ENCODE results near the gene LMBRD2.

Gene LMBRD2

DNA sequence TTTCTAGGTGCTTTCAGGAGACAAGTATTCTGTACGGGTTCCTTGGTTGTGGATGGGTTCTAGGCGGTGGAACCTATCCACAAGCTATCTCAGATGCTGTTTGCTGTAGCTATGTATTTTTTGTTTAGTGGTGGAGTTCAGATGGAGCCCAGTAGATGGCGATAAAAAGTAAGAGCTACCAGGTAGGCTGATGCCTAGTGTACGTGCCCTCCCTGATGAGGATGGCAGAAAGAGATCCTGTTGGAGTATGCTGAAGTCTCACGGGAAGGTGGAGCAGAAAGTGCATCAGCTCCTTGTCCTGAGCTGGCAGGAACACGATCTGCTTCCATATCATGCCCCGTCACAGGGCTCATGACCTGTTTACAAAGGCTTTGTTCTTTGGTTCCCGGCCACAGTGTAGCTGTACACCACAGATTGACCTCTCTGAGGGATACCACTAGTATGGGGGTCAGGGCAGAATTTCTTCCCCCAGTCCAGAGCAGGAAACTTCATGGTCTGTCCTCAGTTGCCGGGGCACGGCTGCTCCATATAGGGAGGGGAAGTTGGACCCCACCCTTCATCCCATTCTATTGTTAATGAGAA lies 72.4 kb downstream of the LMBRD2 start:
- TF ChIP-seq ZFP3 (CRISPR knock-in tag; IDR thresholded peaks at IDR 0.05) (no peak), ZFP30 (CRISPR knock-in tag; IDR thresholded peaks at IDR 0.05) (no peak), ZNF70 (CRISPR knock-in tag; IDR thresholded peaks at IDR 0.05) (no peak), BACH2 (CRISPR knock-in tag; IDR thresholded peaks at IDR 0.05; ENCODE audit: borderline replicate concordance) (no peak), SNAI2 (CRISPR knock-in tag; IDR thresholded peaks at IDR 0.05) (no peak), CREB5 (CRISPR knock-in tag; IDR thresholded peaks at IDR 0.05; ENCODE audit: low read depth) (no peak), PATZ1 (CRISPR knock-in tag; IDR thresholded peaks at IDR 0.05; ENCODE audit: borderline replicate concordance) (no peak), TCF4 (CRISPR knock-in tag; IDR thresholded peaks at IDR 0.05; ENCODE audit: borderline replicate concordance) (no peak), POU6F1 (CRISPR knock-in tag; IDR thresholded peaks at IDR 0.05; ENCODE audit: borderline replicate concordance, low read depth) (no peak)
- peak; percentile 99 for ATAC-seq

GRCh38 chr5:36078430-36078829 lies 73.3 kb downstream of the LMBRD2 start:
- TF ChIP-seq OSR1 (CRISPR knock-in tag; IDR thresholded peaks at IDR 0.05) (no peak), ZFP30 (CRISPR knock-in tag; IDR thresholded peaks at IDR 0.05) (no peak), BACH2 (CRISPR knock-in tag; IDR thresholded peaks at IDR 0.05; ENCODE audit: borderline replicate concordance) (no peak), SNAI2 (CRISPR knock-in tag; IDR thresholded peaks at IDR 0.05) (no peak), ZFP3 (CRISPR knock-in tag; IDR thresholded peaks at IDR 0.05) (no peak), PATZ1 (CRISPR knock-in tag; IDR thresholded peaks at IDR 0.05; ENCODE audit: borderline replicate concordance) (no peak), ESRRG (CRISPR knock-in tag; IDR thresholded peaks at IDR 0.05) (no peak)
- TF ChIP-seq, protein P1, sequence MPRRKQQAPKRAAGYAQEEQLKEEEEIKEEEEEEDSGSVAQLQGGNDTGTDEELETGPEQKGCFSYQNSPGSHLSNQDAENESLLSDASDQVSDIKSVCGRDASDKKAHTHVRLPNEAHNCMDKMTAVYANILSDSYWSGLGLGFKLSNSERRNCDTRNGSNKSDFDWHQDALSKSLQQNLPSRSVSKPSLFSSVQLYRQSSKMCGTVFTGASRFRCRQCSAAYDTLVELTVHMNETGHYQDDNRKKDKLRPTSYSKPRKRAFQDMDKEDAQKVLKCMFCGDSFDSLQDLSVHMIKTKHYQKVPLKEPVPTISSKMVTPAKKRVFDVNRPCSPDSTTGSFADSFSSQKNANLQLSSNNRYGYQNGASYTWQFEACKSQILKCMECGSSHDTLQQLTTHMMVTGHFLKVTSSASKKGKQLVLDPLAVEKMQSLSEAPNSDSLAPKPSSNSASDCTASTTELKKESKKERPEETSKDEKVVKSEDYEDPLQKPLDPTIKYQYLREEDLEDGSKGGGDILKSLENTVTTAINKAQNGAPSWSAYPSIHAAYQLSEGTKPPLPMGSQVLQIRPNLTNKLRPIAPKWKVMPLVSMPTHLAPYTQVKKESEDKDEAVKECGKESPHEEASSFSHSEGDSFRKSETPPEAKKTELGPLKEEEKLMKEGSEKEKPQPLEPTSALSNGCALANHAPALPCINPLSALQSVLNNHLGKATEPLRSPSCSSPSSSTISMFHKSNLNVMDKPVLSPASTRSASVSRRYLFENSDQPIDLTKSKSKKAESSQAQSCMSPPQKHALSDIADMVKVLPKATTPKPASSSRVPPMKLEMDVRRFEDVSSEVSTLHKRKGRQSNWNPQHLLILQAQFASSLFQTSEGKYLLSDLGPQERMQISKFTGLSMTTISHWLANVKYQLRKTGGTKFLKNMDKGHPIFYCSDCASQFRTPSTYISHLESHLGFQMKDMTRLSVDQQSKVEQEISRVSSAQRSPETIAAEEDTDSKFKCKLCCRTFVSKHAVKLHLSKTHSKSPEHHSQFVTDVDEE (CRISPR knock-in tag; IDR thresholded peaks at IDR 0.05) = no peak
- ATAC-seq = no peak

GRCh38 chr5:36073595-36074216 lies 78.0 kb downstream of the LMBRD2 start:
- no peak for TF ChIP-seq ARNTL (CRISPR knock-in tag; IDR thresholded peaks at IDR 0.05; ENCODE audit: borderline replicate concordance, low read depth)
- no peak for TF ChIP-seq GLIS3 (CRISPR knock-in tag; IDR thresholded peaks at IDR 0.05)
- no peak for TF ChIP-seq TCF4 (CRISPR knock-in tag; IDR thresholded peaks at IDR 0.05; ENCODE audit: borderline replicate concordance)
- TF ChIP-seq, protein P1 (CRISPR knock-in tag; IDR thresholded peaks at IDR 0.05) = no peak
- no peak for TF ChIP-seq CSDC2 (CRISPR knock-in tag; IDR thresholded peaks at IDR 0.05)
- no peak for TF ChIP-seq RARB (CRISPR knock-in tag; IDR thresholded peaks at IDR 0.05)
- peak; percentile 71; the same call in 2 of the 3 replicates for ATAC-seq
